ENCODE data around the gene MAK.
"Not testable (repeated sequence)": the region's sequence is repeated elsewhere in the genome, so short reads cannot be mapped to it uniquely, and the experiment has no call there.

Gene MAK

DNA sequence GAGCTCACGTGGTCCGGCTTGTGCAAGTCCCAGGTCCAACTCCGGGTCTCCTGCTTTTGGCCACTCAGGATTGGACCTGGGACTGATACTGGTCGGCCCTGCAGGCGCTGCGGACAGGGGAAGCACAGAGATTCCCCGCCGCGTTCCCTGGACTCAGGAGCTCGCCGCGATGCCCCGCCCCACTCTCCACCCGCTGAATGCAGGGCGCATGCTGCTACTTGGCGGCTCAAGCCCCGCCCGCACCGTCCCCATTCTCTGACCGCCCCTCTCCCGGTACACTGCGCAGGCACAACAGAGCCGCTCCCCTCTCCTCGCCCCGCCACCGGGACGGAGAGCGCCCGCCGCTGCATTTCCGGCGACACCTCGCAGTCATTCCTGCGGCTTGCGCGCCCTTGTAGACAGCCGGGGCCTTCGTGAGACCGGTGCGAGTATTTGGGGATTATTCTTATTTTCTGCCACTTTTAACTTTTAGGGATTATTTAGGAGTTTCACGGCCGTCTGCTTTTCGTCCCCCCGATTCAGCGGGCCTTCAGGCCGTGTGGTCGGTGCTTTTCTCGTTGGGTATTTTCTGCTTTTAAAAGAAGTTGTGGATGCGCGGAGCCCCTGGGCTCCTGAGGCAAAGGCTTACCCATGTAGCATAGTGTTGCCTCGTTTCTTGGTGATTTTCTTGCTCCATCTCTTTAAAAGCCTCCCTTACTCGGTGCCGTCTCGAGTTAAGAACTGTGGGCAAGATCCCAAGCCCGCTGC, 115.3 kb downstream of the MAK start, which contains the start of gene TMEM14C:
TSS of gene TMEM14C (plus strand) at position 251 of the 747 bp plus-strand sequence. CDS start 1,544 bp downstream, outside the sequence.
- Histone ChIP-seq H3K4me1 (ENCODE audit: control insufficient read depth in 1 of 2, insufficient read depth in 1 of 2, low read depth in 1 of 2, low read length in 1 of 2) (peaks cover 12 to 24% of the 10 kb centered on the region in 2 experiments), H3K9me3 (no peaks in the 10 kb centered on the region), H3K36me3 (no peaks in the 10 kb centered on the region), H3K4me3 (ENCODE audit: low read depth in 1 of 2, low read length in 1 of 2) (peak within 1 kb of the TSS; percentile 67 to 85), H3K27ac (peak within 1 kb of the TSS; percentile 66), H3K27me3 (no peaks in the 10 kb centered on the region)
- TF ChIP-seq, protein P1, sequence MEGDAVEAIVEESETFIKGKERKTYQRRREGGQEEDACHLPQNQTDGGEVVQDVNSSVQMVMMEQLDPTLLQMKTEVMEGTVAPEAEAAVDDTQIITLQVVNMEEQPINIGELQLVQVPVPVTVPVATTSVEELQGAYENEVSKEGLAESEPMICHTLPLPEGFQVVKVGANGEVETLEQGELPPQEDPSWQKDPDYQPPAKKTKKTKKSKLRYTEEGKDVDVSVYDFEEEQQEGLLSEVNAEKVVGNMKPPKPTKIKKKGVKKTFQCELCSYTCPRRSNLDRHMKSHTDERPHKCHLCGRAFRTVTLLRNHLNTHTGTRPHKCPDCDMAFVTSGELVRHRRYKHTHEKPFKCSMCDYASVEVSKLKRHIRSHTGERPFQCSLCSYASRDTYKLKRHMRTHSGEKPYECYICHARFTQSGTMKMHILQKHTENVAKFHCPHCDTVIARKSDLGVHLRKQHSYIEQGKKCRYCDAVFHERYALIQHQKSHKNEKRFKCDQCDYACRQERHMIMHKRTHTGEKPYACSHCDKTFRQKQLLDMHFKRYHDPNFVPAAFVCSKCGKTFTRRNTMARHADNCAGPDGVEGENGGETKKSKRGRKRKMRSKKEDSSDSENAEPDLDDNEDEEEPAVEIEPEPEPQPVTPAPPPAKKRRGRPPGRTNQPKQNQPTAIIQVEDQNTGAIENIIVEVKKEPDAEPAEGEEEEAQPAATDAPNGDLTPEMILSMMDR (IDR thresholded peaks at IDR 0.05), result no peak

DNA sequence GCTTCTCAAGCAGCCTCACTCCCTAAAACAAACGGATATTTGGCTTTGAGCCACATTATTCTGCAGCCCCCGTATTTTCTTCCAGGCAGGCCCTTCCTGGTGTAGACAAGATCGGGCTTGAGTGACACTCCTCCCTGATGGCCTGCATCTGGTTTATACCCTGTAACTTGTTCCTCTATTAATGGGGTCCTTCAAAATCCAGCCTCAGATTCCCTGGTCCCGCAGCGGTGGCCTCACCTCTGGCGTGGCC, 115.8 kb downstream of the MAK start:
- no peaks in the 10 kb centered on the region for H3K9me3 ChIP-seq
- H3K4me3 ChIP-seq (ENCODE audit: low read depth in 1 of 2, low read length in 1 of 2), result peak overlapping the region; percentile 67 to 85
- no peaks in the 10 kb centered on the region for H3K36me3 ChIP-seq
- TF ChIP-seq, protein P1 (IDR thresholded peaks at IDR 0.05), result no peak
- peaks cover 12 to 24% of the 10 kb centered on the region in 2 experiments for H3K4me1 ChIP-seq (ENCODE audit: control insufficient read depth in 1 of 2, insufficient read depth in 1 of 2, low read depth in 1 of 2, low read length in 1 of 2)
- H3K27ac ChIP-seq, result peak overlapping the region; percentile 66
- no peaks in the 10 kb centered on the region for H3K27me3 ChIP-seq

DNA sequence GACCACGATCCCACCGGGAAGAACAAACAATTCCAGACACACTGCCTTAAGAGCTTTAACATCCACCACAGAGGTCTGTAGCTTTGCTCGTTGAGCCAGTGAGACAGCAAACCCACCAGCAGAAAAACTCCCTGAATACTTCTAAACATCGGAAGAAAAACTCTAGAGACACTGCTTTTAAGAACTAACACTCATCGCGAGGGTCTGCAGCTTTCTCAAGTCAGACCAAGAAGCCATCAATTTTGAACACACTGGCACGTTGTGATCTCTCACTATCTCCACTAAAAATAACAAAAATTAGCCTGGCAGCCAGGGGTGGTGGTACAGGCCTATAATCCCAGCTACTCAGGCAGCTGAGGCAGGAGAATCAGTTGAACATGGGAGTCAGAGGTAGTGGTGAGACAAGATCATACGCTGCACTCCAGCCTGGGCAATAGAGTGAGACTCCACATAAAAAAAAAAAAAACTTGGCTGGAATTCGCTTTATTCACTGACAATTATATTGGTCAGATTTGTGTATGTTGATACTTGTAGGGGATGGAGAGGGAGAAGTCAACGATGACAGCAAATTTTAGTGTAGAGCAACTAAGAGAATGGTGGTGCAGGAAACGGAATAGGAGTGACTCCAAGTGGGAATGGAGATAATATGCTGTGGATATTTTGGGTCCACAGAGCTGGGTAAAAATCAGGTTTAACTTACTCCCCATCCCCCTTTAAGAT, 116.3 kb downstream of the MAK start:
- Histone ChIP-seq H3K4me3 (ENCODE audit: low read depth in 1 of 2, low read length in 1 of 2) (peak overlapping the region; percentile 67 to 85), H3K27ac (no peak overlapping the region), H3K9me3 (no peaks in the 10 kb centered on the region), H3K36me3 (no peaks in the 10 kb centered on the region), H3K4me1 (ENCODE audit: control insufficient read depth in 1 of 2, insufficient read depth in 1 of 2, low read depth in 1 of 2, low read length in 1 of 2) (peaks cover 12 to 24% of the 10 kb centered on the region in 2 experiments), H3K27me3 (no peaks in the 10 kb centered on the region)
- TF ChIP-seq, protein P1 (IDR thresholded peaks at IDR 0.05), result no peak

DNA sequence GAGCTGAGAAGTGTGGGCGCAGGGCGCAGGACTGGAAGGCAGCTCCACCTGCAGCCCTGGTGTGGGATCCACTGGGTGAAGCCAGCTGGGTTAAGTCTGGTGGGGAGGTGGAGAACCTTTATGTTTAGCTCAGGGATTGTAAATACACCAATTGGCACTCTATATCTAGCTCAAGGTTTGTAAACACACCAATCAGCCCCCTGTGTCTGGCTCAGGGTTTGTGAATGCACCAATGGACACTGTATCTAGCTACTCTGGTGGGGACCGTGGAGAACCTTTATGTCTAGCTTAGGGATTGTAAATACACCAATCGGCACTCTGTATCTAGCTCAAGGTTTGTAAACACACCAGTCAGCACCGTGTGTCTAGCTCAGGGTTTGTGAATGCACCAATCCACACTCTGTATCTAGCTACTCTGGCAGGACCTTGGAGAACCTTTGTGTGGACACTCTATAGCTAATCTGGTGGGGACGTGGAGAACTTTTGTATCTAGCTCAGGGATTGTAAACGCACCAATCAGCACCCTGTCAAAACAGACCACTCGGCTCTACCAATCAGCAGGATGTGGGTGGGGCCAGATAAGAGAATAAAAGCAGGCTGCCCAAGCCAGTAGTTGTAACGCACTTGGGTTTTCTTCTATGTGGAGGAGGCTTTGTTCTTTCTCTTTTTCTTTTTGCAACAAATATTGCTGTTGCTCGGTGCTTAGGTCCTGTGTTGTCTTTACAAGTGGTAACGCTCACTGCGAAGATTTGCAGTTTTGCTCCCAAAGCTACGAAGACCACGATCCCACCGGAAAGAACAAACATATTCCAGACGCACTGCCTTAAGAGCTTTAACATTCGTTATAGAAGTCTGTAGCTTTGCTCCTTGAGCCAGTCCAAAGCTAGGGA, 117.1 kb downstream of the MAK start:
- H3K4me3 ChIP-seq (ENCODE audit: low read depth in 1 of 2, low read length in 1 of 2), result peak overlapping the region; percentile 65 to 67
- H3K9me3 ChIP-seq, H3K36me3 ChIP-seq, H3K27me3 ChIP-seq: not testable (repeated sequence)
- peak overlapping the region; percentile 69 for H3K27ac ChIP-seq
- peaks cover 12 to 24% of the 10 kb centered on the region in 2 experiments for H3K4me1 ChIP-seq (ENCODE audit: control insufficient read depth in 1 of 2, insufficient read depth in 1 of 2, low read depth in 1 of 2, low read length in 1 of 2)

DNA sequence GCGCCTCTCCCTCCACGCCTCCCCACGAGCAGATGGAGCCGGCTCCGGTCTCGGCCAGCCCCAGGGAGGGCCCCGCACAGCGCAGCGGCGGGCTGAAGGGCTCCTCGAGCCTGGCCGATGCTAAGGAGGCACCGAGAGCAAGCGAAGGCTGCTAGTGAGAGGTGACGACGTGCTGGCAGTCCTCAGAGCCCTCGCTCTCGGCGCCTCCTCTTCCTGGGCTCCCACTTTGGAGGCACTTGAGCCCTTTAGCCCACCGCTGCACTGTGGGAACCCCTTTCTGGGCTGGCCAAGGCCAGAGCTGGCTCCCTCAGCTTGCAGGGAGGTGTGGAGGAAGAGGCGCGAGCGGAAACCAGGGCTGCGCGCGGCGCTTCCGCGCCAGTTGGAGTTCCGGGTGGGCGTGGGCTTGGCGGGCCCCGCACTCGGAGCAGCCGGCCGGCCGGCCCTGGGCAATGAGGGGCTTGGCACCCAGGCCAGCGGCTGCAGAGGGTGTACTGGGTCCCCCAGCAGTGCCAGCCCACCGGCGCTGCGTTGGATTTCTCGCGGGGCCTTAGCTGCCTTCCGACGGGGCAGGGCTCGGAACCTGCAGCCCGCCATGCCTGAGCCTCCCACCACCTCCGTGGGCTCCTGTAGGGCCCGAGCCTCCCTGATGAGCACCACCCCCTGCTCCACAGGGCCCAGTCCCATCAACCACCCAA, 117.9 kb downstream of the MAK start:
- Histone ChIP-seq H3K27me3 (no peaks in the 10 kb centered on the region), H3K27ac (peak overlapping the region; percentile 69), H3K4me3 (ENCODE audit: low read depth in 1 of 2, low read length in 1 of 2) (peak overlapping the region; percentile 65 to 67), H3K4me1 (ENCODE audit: control insufficient read depth in 1 of 2, insufficient read depth in 1 of 2, low read depth in 1 of 2, low read length in 1 of 2) (peaks cover 12 to 24% of the 10 kb centered on the region in 2 experiments), H3K9me3 (no peaks in the 10 kb centered on the region), H3K36me3 (no peaks in the 10 kb centered on the region)
- TF ChIP-seq, protein P1 (IDR thresholded peaks at IDR 0.05), result no peak

Measured in neutrophil (primary cell).